Measurements from ENCODE around the gene HES6.

- TF ChIP-seq CTCF (conservative IDR thresholded peaks at IDR 0.05; ENCODE audit: low read length) (no peak), EZH2phosphoT487 (IDR thresholded peaks at IDR 0.05; ENCODE audit: borderline replicate concordance) (no peak)
These were observed 40.4 kb upstream of the HES6 start for GRCh38 chr2:238280083-238280825.

Data from Loucy (cell line).